Neural cell (in vitro differentiated cells): Measurements from ENCODE around the gene QPCTL. TPM values are rescaled to one million over a fixed set of nuclear protein-coding genes. Genes with fewer than 3 reads are reported as not detected.
A peak's percentile ranks its signal among the peaks of the same experiment; 100 is the strongest.

Source experiments
- H2AFZ ChIP-seq: fragments of 200-600, 300-800 bp; sonication (generic), shearing (Covaris generic); 2 replicates; pipeline ENCODE4 v1.6.0; 2014; ENCODE audit warnings: low read depth, mild to moderate bottlenecking, antibody characterized with exemption, low read length, moderate library complexity
- H3F3A ChIP-seq: fragments of 200-600 bp; shearing (Covaris generic); 2 replicates; pipeline ENCODE4 v1.6.1; 2016; ENCODE audit warnings: mild to moderate bottlenecking, moderate library complexity, mixed read lengths, antibody characterized with exemption, low read length; ENCODE audit not compliant: insufficient read depth, poor library complexity, severe bottlenecking
- H3K27ac ChIP-seq: fragments of 200-600, 300-800 bp; sonication (generic), shearing (Covaris generic); 2 replicates; pipeline ENCODE4 v1.5.1; 2014; ENCODE audit warnings: mild to moderate bottlenecking, low read length, moderate library complexity
- H3K27me3 ChIP-seq: fragments of 300-800, 200-600 bp; sonication (generic), shearing (Covaris generic); 2 replicates; pipeline ENCODE4 v1.6.0; 2014; ENCODE audit warnings: mild to moderate bottlenecking, low read depth, low read length, moderate library complexity; ENCODE audit not compliant: insufficient read depth
- H3K36me3 ChIP-seq: fragments of 300-800, 200-600 bp; sonication (generic), shearing (Covaris generic); 2 replicates; pipeline ENCODE4 v1.5.1; 2014; ENCODE audit warnings: mild to moderate bottlenecking, antibody characterized with exemption, low read length, moderate library complexity; ENCODE audit not compliant: insufficient read depth
- H3K4me2 ChIP-seq: fragments of 300-800, 200-600 bp; sonication (generic), shearing (Covaris generic); 2 replicates; pipeline ENCODE4 v1.6.0; 2014; ENCODE audit warnings: mild to moderate bottlenecking, low read length
- H3K4me3 ChIP-seq: fragments of 300-800, 200-600 bp; sonication (generic), shearing (Covaris generic); 2 replicates; pipeline ENCODE4 v1.5.1; 2014; ENCODE audit warnings: mild to moderate bottlenecking, low read length, moderate library complexity
- H3K79me2 ChIP-seq: fragments of 200-600 bp; shearing (Covaris generic); replicated peaks from 2 replicates; pipeline ENCODE4 v1.6.0; 2014; ENCODE audit warnings: mild to moderate bottlenecking, low read length, moderate library complexity; ENCODE audit not compliant: insufficient read depth
- H3K9ac ChIP-seq: fragments of 300-800, 200-600 bp; sonication (generic), shearing (Covaris generic); 2 replicates; pipeline ENCODE4 v1.6.1; 2016; ENCODE audit warnings: mild to moderate bottlenecking, low read length, mixed read lengths
- H3K9me2 ChIP-seq: fragments of 200-600 bp; shearing (Covaris generic); 2 replicates; pipeline ENCODE4 v1.6.1; 2016; ENCODE audit warnings: mild to moderate bottlenecking, low read length, mixed read lengths; ENCODE audit not compliant: insufficient read depth
- H3K9me3 ChIP-seq: fragments of 200-600, 300-800 bp; sonication (generic), shearing (Covaris generic); 2 replicates; pipeline ENCODE4 v1.6.1; 2016; ENCODE audit warnings: mild to moderate bottlenecking, mixed run types, low read length, moderate library complexity, mixed read lengths
- H4K20me1 ChIP-seq: fragments of 200-600 bp; shearing (Covaris generic); 2 replicates; pipeline ENCODE4 v1.6.1; 2016; ENCODE audit warnings: mild to moderate bottlenecking, mixed run types; ENCODE audit not compliant: insufficient read depth
- EP300 ChIP-seq: fragments of 450-650 bp; conservative IDR thresholded peaks from 2 replicates; pipeline ENCODE4 v1.6.1; 2014; ENCODE audit warnings: antibody characterized with exemption, mild to moderate bottlenecking, moderate library complexity; ENCODE audit not compliant: poor library complexity, severe bottlenecking
- EZH2 ChIP-seq: fragments of 200-600, 300-800 bp; shearing (Covaris generic), sonication (generic); IDR thresholded peaks from 2 replicates; pipeline ENCODE4 v1.6.1; 2014; ENCODE audit warnings: antibody characterized with exemption, low read length, borderline replicate concordance, mild to moderate bottlenecking; ENCODE audit not compliant: insufficient read depth, poor library complexity, severe bottlenecking
- MXI1 ChIP-seq: fragments of 450-650 bp; conservative IDR thresholded peaks from 2 replicates; pipeline ENCODE4 v1.6.1; 2014; ENCODE audit warnings: antibody characterized with exemption, mild to moderate bottlenecking; ENCODE audit not compliant: poor library complexity, severe bottlenecking
- POLR2AphosphoS5 ChIP-seq: IDR thresholded peaks from 2 replicates; pipeline ENCODE4 v1.6.1; 2012
- RAD21 ChIP-seq: fragments of 450-650 bp; conservative IDR thresholded peaks from 2 replicates; pipeline ENCODE4 v1.6.1; 2014; ENCODE audit warnings: antibody characterized with exemption, mild to moderate bottlenecking, moderate library complexity
- SMC3 ChIP-seq: fragments of 450-650 bp; conservative IDR thresholded peaks from 2 replicates; pipeline ENCODE4 v1.6.1; 2014; ENCODE audit warnings: antibody characterized with exemption, mild to moderate bottlenecking, moderate library complexity; ENCODE audit not compliant: poor library complexity
- TAF1 ChIP-seq: IDR thresholded peaks from 2 replicates; pipeline ENCODE4 v1.6.1; 2012; ENCODE audit warnings: low read depth
- polyA plus RNA-seq: library from polyadenylated mRNA; depleted of rRNA; stranded (reverse); fragments of >200 nt; gene quantifications from 2 replicates; pipeline ENCODE4 v1.2.3, GENCODE V29; 2014
- TF ChIP-seq, protein P1 (sequence below): fragments of 450-650 bp; IDR thresholded peaks from 2 replicates; pipeline ENCODE4 v1.5.1; 2014; ENCODE audit warnings: antibody characterized with exemption, mild to moderate bottlenecking, moderate library complexity; ENCODE audit not compliant: poor library complexity, severe bottlenecking
- TF ChIP-seq, protein P2 (sequence below): IDR thresholded peaks from 2 replicates; pipeline ENCODE4 v1.6.1; 2012; ENCODE audit warnings: borderline replicate concordance

QPCTL gene
- polyA plus RNA-seq, 1 donor from 2014 or later, result 6.8 TPM

DNA sequence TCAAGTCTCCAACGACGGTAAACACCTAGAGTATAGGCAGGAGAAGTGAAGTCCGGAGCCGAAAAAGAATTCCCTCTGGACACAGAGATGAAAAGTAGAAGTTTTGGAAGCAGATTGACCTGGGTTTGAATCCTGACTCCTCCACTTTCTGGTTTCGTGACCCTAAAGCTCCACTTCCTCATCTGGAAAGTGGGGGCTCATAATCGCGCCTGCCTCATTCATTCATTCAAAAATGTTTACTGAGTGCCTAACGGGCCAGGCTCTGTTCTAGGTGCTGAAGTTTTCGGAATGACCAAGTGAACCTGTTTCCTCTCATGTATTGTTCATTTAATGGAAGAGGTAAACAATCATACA lies 46.1 kb upstream of the QPCTL start:
- peaks cover 7% of the 10 kb centered on the region for H3K27me3 ChIP-seq
- no peak overlapping the region for H3K27ac ChIP-seq

DNA sequence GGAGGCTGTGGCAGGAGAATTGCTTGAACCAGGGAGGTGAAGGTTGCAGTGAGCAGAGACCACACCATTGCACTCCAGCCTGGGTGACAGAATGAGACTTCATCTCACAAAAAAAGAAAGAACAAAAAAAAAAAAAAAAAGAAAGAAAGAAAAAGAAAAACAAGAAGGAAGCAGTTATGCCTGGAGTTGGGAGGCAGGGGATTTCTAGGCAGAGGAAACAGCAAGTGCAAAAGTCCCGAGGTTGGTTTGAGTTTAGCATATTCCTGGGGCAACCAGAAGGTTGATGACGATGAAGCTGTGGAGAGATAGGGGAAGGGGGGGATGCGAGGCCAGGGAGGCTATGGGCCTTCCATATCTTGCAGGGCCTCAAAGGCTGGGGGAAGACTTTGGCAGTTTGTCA lies 41.7 kb upstream of the QPCTL start:
- H2AFZ ChIP-seq, result no peak overlapping the region

More for the DNA sequence above, 46.1 kb upstream of the QPCTL start:
- H4K20me1 ChIP-seq, result no peaks in the 10 kb centered on the region
- H3K4me2 ChIP-seq, result no peak overlapping the region
- TF ChIP-seq TAF1, result no peak
- TF ChIP-seq, protein P1, sequence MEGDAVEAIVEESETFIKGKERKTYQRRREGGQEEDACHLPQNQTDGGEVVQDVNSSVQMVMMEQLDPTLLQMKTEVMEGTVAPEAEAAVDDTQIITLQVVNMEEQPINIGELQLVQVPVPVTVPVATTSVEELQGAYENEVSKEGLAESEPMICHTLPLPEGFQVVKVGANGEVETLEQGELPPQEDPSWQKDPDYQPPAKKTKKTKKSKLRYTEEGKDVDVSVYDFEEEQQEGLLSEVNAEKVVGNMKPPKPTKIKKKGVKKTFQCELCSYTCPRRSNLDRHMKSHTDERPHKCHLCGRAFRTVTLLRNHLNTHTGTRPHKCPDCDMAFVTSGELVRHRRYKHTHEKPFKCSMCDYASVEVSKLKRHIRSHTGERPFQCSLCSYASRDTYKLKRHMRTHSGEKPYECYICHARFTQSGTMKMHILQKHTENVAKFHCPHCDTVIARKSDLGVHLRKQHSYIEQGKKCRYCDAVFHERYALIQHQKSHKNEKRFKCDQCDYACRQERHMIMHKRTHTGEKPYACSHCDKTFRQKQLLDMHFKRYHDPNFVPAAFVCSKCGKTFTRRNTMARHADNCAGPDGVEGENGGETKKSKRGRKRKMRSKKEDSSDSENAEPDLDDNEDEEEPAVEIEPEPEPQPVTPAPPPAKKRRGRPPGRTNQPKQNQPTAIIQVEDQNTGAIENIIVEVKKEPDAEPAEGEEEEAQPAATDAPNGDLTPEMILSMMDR, result no peak
- no peak for TF ChIP-seq MXI1
- no peak for TF ChIP-seq POLR2AphosphoS5
- TF ChIP-seq RAD21, result no peak
- H3K9me2 ChIP-seq, result no peaks in the 10 kb centered on the region
- no peak overlapping the region for H2AFZ ChIP-seq
- H3F3A ChIP-seq, result no peaks in the 10 kb centered on the region
- H3K36me3 ChIP-seq, result no peaks in the 10 kb centered on the region
- H3K79me2 ChIP-seq, result no peaks in the 10 kb centered on the region
- H3K9ac ChIP-seq, result no peak overlapping the region
- H3K4me3 ChIP-seq, result peak overlapping the region; percentile 75
- H3K9me3 ChIP-seq, result no peaks in the 10 kb centered on the region

More for the DNA sequence above, 41.7 kb upstream of the QPCTL start:
- Histone ChIP-seq H4K20me1 (no peaks in the 10 kb centered on the region), H3K79me2 (no peaks in the 10 kb centered on the region), H3K9me3 (no peaks in the 10 kb centered on the region), H3K27me3 (no peaks in the 10 kb centered on the region), H3K9ac (no peak overlapping the region), H3K4me3 (no peak overlapping the region), H3K4me2 (no peak overlapping the region), H3F3A (no peaks in the 10 kb centered on the region), H3K27ac (no peak overlapping the region), H3K9me2 (no peaks in the 10 kb centered on the region), H3K36me3 (no peaks in the 10 kb centered on the region)
- TF ChIP-seq SMC3 (no peak), POLR2AphosphoS5 (no peak), RAD21 (no peak), MXI1 (no peak), EP300 (no peak), TAF1 (no peak), EZH2 (no peak)
- TF ChIP-seq, protein P2, sequence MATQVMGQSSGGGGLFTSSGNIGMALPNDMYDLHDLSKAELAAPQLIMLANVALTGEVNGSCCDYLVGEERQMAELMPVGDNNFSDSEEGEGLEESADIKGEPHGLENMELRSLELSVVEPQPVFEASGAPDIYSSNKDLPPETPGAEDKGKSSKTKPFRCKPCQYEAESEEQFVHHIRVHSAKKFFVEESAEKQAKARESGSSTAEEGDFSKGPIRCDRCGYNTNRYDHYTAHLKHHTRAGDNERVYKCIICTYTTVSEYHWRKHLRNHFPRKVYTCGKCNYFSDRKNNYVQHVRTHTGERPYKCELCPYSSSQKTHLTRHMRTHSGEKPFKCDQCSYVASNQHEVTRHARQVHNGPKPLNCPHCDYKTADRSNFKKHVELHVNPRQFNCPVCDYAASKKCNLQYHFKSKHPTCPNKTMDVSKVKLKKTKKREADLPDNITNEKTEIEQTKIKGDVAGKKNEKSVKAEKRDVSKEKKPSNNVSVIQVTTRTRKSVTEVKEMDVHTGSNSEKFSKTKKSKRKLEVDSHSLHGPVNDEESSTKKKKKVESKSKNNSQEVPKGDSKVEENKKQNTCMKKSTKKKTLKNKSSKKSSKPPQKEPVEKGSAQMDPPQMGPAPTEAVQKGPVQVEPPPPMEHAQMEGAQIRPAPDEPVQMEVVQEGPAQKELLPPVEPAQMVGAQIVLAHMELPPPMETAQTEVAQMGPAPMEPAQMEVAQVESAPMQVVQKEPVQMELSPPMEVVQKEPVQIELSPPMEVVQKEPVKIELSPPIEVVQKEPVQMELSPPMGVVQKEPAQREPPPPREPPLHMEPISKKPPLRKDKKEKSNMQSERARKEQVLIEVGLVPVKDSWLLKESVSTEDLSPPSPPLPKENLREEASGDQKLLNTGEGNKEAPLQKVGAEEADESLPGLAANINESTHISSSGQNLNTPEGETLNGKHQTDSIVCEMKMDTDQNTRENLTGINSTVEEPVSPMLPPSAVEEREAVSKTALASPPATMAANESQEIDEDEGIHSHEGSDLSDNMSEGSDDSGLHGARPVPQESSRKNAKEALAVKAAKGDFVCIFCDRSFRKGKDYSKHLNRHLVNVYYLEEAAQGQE, result no peak
- TF ChIP-seq, protein P1, result no peak
